Ishikawa (cell line): ENCODE data around the gene CHD5.

Experiments
- CEBPB ChIP-seq: IDR thresholded peaks from 2 replicates; pipeline ENCODE4 v1.6.1; 2012
- CREB1 ChIP-seq: IDR thresholded peaks from 2 replicates; pipeline ENCODE4 v1.6.1; 2012; ENCODE audit warnings: low read depth
- EGR1 ChIP-seq: IDR thresholded peaks from 2 replicates; pipeline ENCODE4 v1.6.1; 2012
- EP300 ChIP-seq: IDR thresholded peaks from 2 replicates; pipeline ENCODE4 v1.6.1; 2012; ENCODE audit warnings: borderline replicate concordance
- FOXM1 ChIP-seq: IDR thresholded peaks from 2 replicates; pipeline ENCODE4 v1.6.1; 2012; ENCODE audit warnings: low read depth, borderline replicate concordance
- NFIC ChIP-seq: IDR thresholded peaks from 2 replicates; pipeline ENCODE4 v1.6.1; 2012
- RAD21 ChIP-seq: IDR thresholded peaks from 2 replicates; pipeline ENCODE4 v1.6.1; 2012; ENCODE audit warnings: low read depth
- REST ChIP-seq: IDR thresholded peaks from 2 replicates; pipeline ENCODE4 v1.6.1; 2012; ENCODE audit warnings: low read depth, mild to moderate bottlenecking
- TAF1 ChIP-seq: IDR thresholded peaks from 2 replicates; pipeline ENCODE4 v1.6.1; 2012; ENCODE audit warnings: low read depth, mild to moderate bottlenecking
- TCF12 ChIP-seq: IDR thresholded peaks from 2 replicates; pipeline ENCODE4 v1.6.1; 2012; ENCODE audit warnings: low read depth
- TEAD4 ChIP-seq: IDR thresholded peaks from 2 replicates; pipeline ENCODE4 v1.6.1; 2012
- YY1 ChIP-seq: IDR thresholded peaks from 2 replicates; pipeline ENCODE4 v1.6.1; 2012; ENCODE audit warnings: low read depth
- ZBTB7A ChIP-seq: IDR thresholded peaks from 2 replicates; pipeline ENCODE4 v1.6.1; 2012; ENCODE audit warnings: low read depth
- TF ChIP-seq, protein P1 (sequence below): IDR thresholded peaks from 2 replicates; pipeline ENCODE4 v1.6.1; 2012
- TF ChIP-seq, protein P2 (sequence below): IDR thresholded peaks from 2 replicates; pipeline ENCODE4 v1.6.1; 2012

The CHD5 gene

GRCh38 chr1:6123816-6124215, 56.3 kb downstream of the CHD5 start:
- no peak for TF ChIP-seq NFIC
- TF ChIP-seq TAF1, result no peak
- no peak for TF ChIP-seq RAD21
- no peak for TF ChIP-seq TCF12
- TF ChIP-seq TEAD4, result no peak
- no peak for TF ChIP-seq CEBPB
- TF ChIP-seq EGR1, result no peak
- TF ChIP-seq EP300, result no peak

DNA sequence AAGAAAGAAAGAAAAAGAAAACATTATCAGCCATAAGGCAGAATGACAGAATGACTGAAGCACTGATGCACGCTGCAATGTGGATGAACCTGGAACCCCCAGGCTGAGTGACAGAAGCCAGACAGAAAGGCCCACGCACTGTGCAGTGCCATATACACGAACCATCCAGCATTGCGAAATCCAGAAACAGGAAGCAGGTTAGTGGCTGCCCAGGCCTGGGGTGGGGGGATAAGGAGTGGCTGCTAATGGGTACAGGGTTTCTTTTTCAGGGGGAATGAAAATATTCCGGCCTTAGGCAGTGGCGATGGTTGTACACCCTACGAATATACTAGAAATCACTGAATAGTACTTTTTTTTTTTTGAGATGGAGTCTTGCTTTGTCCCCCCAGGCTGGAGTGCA, 57.0 kb downstream of the CHD5 start:
- peak; percentile 67 for TF ChIP-seq CEBPB
- TF ChIP-seq FOXM1, result no peak

DNA sequence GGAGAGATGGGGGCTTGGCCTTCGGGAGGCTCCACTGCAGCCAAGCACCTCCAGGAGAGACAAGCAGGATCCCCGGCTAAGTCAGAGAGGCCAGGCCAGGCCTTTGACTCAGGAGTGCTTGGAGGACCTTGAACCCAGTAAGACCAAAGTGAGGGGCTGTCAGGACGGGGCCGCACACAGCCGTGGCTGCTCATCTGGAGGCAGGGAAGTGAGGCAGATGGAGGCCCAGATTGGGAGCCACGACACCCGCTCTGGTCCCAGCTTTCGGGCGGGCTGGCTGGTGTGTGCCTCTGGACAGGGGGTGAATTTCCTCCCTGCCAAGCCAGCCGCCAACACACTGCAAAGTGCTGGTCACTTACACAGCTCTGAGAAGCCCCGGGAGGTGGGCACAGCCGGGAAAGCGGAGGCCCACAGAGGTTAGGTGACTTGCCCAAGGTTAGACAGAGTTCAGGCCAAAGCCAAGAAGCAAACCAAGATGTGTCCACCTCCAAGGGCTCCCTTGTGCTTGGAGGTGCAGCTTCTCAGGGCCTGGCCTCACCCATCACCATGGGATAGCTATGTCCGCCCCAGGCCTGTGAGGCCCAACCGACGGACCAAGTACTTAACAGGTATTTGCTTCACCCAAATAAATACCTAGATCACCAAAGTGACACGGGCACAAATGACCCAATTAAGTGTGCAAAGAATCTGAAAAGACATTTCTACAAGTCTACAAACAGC, 58.3 kb downstream of the CHD5 start:
- no peak for TF ChIP-seq TEAD4
- TF ChIP-seq TAF1, result no peak
- no peak for TF ChIP-seq CEBPB
- TF ChIP-seq EP300, result no peak
- TF ChIP-seq TCF12, result no peak

DNA sequence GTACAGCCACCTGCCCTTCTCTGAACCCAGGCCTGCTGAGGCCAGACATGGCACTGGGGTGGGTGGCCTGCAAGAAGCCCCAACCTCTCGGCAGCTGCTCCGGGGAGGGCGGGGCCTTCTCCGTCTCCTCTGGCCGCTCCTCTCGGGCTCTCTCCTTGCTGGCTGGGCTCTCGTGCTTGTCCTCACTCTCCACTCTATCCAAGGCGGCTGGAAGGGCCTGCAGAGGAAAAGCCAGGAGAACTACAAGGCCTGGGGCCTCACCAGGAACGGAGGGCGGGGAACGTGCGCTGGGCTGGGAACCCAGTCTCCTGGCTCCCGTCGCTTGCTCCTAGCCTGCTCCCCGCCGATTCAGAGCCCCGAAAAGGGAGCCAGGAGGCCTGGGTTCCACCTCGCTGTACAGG, 59.1 kb downstream of the CHD5 start:
- TF ChIP-seq CEBPB, result no peak

- TF ChIP-seq TAF1, result no peak
- no peak for TF ChIP-seq TEAD4
- TF ChIP-seq, protein P1, sequence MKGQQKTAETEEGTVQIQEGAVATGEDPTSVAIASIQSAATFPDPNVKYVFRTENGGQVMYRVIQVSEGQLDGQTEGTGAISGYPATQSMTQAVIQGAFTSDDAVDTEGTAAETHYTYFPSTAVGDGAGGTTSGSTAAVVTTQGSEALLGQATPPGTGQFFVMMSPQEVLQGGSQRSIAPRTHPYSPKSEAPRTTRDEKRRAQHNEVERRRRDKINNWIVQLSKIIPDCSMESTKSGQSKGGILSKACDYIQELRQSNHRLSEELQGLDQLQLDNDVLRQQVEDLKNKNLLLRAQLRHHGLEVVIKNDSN, result no peak
Measured at GRCh38 chr1:6118415-6118814, 61.7 kb downstream of the CHD5 start.

GRCh38 chr1:6117624-6118023, 62.5 kb downstream of the CHD5 start:
- TF ChIP-seq RAD21 (no peak), CREB1 (no peak)

DNA sequence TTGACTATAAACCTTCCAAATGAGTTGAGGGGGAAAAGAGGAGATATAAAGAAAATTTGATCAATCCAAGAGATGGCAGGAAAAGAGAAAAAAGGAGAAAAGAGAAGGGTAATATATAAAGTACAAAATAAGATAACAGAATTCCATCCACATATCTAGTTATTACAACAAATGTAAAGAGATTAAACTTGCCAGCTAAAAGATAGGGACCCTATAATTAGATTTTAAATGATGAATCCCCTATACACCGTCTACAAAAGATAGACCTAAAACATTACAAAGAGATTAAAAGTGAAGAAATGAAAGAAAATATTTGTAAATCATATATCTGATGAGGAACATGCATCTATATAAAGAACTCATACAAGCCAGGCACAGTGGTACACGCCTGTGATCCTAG, 63.1 kb downstream of the CHD5 start:
- no peak for TF ChIP-seq NFIC
- TF ChIP-seq, protein P2, sequence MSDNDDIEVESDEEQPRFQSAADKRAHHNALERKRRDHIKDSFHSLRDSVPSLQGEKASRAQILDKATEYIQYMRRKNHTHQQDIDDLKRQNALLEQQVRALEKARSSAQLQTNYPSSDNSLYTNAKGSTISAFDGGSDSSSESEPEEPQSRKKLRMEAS, result no peak
- TF ChIP-seq CEBPB, result no peak
- no peak for TF ChIP-seq RAD21
- TF ChIP-seq EP300, result no peak
- TF ChIP-seq ZBTB7A, result no peak
- TF ChIP-seq YY1, result no peak
- TF ChIP-seq FOXM1, result no peak
- no peak for TF ChIP-seq REST
- no peak for TF ChIP-seq TAF1
- TF ChIP-seq TEAD4, result no peak
- TF ChIP-seq TCF12, result no peak
- TF ChIP-seq CREB1, result no peak
- TF ChIP-seq, protein P1, result no peak
- TF ChIP-seq EGR1, result no peak

- TF ChIP-seq RAD21 (no peak), TCF12 (no peak), EGR1 (no peak), CREB1 (no peak), YY1 (no peak), TEAD4 (no peak), TAF1 (no peak), REST (no peak), EP300 (no peak), ZBTB7A (no peak), NFIC (no peak), CEBPB (no peak), FOXM1 (no peak)
- TF ChIP-seq, protein P2, result no peak
- TF ChIP-seq, protein P1, result no peak
Measured at GRCh38 chr1:6116137-6116536, 64.0 kb downstream of the CHD5 start.
